Mammary epithelial cell (primary cell): ENCODE data around the gene MEIS1.

Experiments used
- CTCF ChIP-seq, 2 donors: IDR thresholded peaks in 1 of 2; conservative IDR thresholded peaks in 1 of 2; 2 replicates each; pipeline ENCODE4 v1.5.1; 2011 to 2012; ENCODE audit warnings: inconsistent platforms in 2 of 2, low read length in 2 of 2, mild to moderate bottlenecking in 2 of 2, control low read depth in 1 of 2, low read depth in 1 of 2; ENCODE audit not compliant: insufficient read depth in 1 of 2; ENCODE audit errors: extremely low read depth in 1 of 2
- EZH2 ChIP-seq: IDR thresholded peaks from 2 replicates; pipeline ENCODE4 v1.6.1; 2012; ENCODE audit warnings: low read length, inconsistent platforms, borderline replicate concordance

GRCh38 chr2:66512626-66513025 lies 77.7 kb downstream of the MEIS1 start:
- TF ChIP-seq CTCF (conservative IDR thresholded peaks at IDR 0.05 in 1 of 2, IDR thresholded peaks at IDR 0.05 in 1 of 2; ENCODE audit: extremely low read depth in 1 of 2, insufficient read depth in 1 of 2, low read depth in 1 of 2, low read length in 2 of 2) (no peak), EZH2 (no peak)
